Testis (tissue), 2 donors: ENCODE measurements around the gene SSR4.
"Not testable (repeated sequence)": the region's sequence is repeated elsewhere in the genome, so short reads cannot be mapped to it uniquely, and the experiment has no call there.

Source experiments
- CTCF ChIP-seq, 3 experiments: fragments of 450-650 bp in 2 of 3; fragments of 200-600 bp in 1 of 3; sonication (generic) in 1 of 3; IDR thresholded peaks; one replicate each; pipeline ENCODE4 v1.5.1; 2016 to 2019; ENCODE audit warnings: antibody characterized with exemption in 3 of 3, mild to moderate bottlenecking in 2 of 3, moderate library complexity in 1 of 3
- POLR2A ChIP-seq: fragments of 450-650 bp; IDR thresholded peaks from one replicate; pipeline ENCODE4 v1.6.1; 2017; ENCODE audit warnings: antibody characterized with exemption, mild to moderate bottlenecking, moderate library complexity

GRCh38 chrX:153818064-153818463, 23.6 kb downstream of the SSR4 start:
- TF ChIP-seq CTCF (IDR thresholded peaks at IDR 0.05); POLR2A: not testable (repeated sequence)
